Measurements from ENCODE around the gene CACTIN.
"Not testable (repeated sequence)": the region's sequence is repeated elsewhere in the genome, so short reads cannot be mapped to it uniquely, and the experiment has no call there.

The CACTIN gene

DNA sequence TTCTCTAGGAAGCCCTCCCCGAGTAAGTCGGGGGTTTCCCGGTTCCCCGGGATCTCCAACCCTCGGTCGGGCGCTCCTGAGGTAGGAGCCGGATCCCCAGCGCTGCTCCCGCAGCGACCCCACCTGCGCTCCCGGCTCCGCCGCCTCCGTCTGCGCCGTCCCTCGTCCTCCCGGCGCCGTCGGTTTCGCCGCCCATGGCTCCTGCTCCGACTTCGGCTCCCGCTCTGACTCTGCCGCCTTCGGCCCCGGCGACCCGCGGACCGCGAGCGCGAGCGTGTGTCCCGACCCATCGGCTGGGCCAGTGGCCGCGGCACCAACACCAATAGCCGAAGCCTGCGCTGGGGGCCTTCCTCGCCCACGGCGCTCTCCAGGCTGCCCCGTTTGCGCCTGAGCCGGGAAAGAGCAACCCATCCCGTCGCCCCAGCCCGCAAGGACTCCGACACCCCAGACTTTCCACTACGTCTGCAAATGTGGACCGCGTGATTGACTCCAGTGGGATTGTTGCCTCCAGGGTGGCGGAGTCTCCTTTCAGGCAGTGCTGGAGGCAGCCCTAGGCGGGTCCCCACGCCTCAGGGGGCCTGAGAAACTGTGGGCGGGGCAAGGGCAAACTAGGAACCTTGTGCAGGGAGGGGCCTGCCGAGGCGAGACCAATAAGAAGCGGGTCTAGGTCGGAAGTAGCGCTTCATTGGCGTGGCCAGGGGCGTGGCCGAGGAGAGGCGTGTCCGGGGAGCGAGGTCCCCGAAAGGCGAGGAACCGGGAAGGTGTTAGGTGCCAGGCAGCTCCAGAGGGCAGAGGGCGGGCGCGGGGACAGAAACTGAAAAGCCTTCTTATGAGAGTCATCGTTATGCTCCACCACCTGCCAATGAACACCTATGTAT is at the start of gene CACTIN:
Gene CACTIN (minus strand): TSS at position 318 of the 878 bp plus-strand sequence. CDS start 28 bp downstream, at position 290.
- peak; percentile 98 to 99 for DNase-seq

- no peak for DNase-seq
Observed at GRCh38 chr19:3674784-3675543, 48.4 kb upstream of the CACTIN start.

DNA sequence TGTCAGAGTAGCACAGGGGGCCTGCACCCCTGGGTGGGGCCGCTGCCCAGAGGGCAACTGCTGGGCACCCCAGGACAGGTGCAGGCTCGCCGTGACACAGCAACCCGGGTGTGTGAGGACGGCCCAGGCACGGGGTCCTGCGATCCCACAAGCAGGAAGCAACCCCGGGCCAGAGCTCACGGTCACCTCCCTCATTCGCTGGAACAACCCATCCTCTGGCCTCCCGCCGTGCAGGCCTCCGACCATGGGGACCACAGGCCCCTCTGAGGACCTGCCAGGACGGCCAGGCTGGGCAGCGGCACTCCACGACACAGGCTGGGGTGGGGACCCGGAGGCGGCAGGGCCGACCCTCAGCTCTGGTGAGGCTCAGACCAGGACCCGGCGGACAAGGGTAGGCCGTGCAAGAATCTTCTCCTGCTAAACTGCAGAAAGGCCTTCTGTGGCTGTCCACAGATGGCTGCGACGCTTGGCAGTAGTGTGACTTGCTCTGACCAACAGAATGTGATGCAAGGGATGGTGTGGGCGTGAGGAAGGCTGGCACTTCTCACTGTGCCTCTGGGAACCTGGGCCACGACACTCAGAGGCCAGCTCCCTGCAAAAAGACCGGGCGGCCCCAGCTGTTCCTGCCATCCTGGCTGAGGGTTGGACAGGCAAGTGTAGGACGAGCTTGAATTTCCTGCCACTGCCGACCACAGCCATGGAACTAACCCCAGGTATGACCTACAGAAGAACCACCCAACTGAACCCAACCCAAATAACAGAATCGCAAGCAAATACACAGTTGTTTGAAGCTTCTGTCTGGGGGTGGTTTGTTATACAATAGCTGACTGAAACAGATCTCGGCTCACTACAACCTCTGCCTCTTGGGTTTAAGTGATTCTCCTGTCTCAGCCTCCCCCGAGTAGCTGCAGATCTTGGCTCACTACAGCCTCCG is 47.2 kb upstream of the CACTIN start:
- no peak for DNase-seq

DNA sequence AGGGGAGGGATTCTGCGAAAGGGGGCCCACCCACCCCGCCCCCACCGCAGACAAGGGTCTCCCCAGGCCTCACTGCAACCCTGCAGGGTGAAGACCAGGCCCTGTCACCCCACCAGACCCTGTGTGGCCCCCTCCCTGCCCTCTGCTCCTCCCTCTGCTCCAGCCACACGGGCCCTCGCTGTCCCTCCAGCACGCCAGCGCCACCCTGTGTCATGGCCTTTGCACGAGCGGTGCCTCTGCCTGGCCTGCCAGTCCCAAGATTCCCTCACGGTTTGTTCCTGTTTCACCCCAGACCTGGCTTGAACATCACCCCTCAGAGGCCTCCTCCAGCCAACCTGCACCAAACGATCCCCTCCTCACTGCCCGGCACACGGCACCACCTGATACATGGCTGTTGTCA is 46.4 kb upstream of the CACTIN start:
- no peak for DNase-seq

GRCh38 chr19:3672575-3672948 is 46.0 kb upstream of the CACTIN start:
- no peak for DNase-seq

GRCh38 chr19:3671680-3672574 is 45.3 kb upstream of the CACTIN start:
- no peak for DNase-seq

DNA sequence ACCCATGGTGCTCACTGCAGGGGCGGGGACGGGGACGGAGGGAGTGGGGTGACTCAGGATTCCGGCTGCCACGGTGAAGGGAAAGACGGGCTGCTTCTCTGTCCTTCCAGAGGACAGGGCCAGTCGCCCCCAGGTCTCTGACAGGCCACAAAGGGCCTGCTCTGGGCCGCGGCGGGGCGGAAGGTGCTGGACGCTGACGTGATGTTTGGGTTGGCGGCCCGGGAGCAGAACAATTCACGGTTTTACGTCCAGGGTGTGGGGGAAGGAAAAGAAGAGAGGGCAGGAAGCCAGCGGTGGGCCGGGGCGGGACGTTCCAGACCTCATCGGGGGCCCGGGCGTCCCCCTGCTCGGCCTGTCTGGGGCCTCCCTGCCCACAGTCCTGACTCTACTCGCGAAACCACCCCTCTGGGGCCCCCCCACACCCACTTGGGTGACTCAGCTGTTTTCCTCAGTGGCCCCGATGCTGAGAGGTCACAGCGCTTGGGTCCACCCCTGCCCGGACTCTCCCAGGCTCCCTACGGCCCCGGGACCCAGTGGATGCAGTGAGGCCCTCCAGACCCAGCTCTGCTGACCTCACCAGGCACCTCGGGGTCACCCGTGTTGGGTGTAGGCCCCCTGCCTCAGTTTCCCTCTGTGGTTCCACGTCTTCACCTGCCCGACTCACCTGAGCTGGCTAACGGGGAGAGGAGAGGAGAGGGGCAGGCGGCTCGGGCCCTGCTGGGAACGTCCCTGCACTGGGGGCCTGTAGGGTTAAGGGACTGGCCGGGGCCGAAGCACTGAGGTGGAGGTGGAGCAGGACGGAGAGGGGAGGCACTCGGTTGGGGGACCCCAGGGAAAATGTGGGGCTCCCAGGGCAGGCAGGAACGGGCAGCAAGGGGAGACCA is 44.4 kb upstream of the CACTIN start:
- DNase-seq: no peak

GRCh38 chr19:3669947-3670795 is 43.6 kb upstream of the CACTIN start:
- DNase-seq: no peak

DNA sequence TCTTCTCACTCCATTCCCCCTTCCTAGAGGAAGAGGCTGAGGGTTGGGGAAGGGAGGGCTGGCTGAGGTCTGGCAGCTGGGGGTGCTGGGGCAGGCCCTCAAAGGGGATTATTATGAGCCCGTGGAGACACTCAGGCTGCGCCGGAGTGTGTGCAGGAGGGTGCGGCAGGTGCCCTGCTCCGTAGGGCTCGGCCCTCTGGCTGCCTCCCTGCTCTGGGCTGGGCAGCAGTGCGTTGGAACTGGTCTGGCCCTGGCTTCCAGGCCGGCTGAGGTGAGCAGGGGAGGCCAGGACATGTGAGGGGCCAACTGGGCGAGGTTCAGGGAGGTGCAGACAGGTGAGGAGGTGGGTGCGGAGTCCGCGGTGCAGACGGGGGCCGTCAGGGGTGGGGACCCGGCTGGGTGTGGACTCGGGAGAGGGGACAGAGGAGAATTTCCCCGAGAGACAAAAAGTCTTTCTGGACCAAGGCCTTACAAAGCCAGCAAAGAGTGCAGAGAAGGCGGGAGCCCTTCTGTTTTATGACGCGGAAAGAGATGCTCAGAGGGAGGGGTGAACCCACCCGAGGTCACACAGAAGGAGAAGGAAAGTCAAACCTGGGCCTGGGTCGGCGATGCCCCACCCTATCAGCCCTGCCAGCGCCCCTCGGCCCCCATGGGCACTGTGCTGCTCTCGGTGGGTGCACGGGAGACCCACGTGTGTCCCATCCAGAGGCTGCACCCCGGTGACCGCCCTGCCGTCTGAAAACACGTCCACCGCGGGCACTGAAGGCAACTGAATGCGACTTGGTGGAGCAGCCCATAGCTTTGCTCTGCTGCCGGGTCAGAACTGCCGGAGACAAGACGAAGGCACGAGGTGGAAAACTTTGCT is 42.7 kb upstream of the CACTIN start:
- DNase-seq: no peak

DNA sequence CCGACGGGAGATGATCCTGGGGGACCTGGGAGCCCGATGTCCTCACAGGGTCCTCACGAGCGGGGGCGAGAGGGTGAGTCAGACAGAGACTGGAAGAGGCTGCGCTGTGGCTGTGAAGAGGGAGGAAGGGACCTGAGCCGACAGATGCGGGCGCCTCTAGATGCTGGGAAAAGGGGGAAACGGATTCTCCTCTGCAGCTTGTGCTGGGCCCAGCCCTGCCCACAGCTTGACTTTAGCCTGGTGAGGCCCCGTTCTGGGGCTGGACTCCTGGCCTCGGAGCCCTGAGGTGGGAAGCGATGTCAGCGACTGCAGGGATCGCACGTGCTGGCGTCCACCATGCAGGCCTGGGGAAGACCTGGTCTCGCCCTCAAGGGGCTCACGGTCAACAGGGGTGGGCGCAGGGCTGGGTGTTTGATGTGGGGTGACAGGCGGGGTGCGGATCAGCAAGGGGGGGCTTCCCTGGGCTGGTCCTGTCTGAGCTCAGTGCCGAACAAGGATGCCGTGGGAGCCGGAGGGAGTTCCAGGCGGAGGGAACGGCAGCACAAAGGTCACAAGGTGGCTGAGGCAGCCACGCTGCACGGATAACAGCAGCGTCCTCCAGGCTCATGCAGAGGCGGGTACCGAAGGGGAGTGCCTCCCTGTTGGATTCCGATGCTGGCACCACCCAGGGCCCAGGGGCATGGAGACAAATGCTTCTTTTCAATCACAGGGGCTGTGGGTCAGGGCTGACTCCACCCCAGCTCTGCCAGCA is 41.9 kb upstream of the CACTIN start:
- no peak for DNase-seq

- DNase-seq: no peak
Observed at GRCh38 chr19:3667766-3668165, 41.2 kb upstream of the CACTIN start.

DNA sequence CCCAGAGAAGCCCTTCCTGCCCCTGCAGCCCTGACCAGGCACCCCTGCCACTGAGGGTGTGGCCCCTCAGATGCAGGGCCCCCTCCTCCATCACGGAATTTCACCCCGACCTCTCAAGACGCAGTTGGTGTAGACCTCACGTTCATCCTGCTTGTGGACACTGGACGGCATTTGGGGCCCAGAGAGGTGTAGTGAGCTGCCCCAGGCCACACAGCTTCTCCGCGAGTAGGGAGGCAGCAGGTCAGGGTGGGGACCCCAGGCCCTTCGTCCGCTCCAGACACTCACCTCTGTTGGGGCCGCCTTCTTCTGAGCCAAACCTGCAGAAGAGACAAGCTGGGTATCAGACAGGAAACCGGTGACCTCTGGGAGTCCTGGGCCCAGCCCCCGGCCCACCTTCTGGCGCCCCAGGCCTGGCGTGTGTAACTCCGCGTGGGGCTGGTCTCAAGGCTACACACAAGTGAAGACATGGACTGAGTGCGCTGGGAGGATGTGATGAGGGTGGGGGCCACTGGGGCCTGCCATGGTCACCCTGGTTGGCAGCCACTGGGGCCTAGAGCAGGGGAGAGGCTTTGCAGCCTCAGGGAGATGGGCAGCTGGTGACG is 40.5 kb upstream of the CACTIN start:
- no peak for DNase-seq

DNA sequence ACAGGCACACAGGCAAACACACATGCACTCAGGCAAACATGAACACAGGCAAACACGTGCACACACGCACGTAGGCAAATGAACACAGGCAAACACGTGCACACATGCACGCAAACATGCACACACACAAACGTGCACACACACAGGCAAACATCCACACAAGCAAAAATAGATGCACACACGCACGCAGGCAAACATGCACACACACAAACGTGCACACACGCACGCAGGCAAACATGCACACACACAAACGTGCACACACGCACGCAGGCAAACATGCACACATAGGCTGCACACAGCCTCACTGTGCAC is 39.9 kb upstream of the CACTIN start:
- DNase-seq: not testable (repeated sequence)

DNA sequence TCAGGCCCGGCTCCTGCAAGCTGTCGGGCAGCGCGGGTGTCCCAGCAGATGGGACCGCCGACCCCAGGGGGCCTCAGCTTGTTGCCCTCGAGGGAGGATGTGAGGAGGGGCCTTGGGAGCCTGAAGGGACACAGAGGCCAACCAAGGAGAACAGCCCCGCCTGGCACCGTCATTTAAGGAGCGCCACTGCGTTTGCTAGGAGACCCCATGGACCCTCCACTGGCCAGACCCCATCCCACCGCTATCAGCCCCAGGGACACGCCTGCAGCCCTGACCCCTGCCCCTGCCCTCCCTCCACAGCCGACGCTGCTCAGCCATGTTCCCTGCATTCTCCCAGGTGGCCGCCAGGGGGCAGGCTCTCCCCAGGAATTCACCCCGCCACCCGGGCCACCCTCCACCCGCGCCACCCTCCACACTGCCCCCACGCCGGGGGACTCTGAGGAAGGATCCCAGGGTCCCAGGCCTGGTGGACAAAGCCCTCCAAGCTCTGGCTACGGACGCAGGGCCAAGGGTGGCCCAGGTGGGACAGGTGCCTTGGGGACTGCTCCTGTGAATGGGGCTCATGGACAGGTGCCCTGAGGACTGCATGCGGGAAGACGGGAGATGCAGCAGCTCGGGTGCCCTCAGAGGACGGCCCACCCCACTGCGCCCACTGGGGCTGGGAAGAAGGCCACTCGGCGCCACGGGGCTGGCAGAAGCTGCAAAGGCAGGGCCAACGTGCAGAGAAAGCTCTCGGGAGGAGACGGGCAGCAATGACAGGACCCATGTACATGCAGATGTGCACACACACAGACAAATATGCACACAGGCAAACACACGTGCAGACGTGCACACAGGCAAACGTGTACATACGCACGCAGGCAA is 39.3 kb upstream of the CACTIN start:
- peak; percentile 71 to 79 for DNase-seq

DNA sequence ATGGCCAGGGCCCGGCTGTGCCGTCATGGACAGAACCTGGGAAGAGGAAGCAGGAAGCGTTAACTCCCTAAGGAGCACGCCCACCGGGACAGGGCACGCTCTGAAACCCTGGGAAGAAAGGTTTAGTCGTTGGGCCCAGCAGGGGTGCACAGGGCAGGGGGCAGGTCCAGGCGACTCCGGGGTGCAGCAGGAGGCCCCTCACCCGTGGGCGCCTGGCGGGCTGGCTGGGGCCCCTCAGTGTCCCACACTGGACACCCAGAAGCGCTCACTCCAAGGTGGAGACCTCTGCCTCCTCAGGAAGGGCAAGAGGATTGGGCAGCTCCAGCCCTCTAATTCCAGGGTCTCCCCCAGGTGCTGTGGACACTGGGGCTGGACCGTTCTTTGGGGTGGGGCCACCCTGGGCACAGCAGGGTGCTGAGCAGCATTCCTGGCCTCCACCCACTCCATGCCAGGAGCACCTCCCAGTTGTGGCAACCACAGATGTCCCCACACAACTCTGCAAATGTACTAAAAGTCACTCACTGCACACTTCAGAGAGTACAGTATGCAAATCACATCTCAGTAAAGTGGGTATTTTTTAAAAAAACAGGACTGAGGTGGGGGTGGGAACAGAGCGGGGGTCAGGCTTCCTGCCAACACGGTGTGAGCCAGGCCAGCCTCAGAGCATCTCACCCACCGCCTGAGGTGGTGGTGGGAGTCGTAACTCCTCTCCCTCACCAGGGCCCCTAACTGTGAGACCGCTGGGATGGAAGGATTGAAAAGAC is 38.5 kb upstream of the CACTIN start:
- no peak for DNase-seq

DNA sequence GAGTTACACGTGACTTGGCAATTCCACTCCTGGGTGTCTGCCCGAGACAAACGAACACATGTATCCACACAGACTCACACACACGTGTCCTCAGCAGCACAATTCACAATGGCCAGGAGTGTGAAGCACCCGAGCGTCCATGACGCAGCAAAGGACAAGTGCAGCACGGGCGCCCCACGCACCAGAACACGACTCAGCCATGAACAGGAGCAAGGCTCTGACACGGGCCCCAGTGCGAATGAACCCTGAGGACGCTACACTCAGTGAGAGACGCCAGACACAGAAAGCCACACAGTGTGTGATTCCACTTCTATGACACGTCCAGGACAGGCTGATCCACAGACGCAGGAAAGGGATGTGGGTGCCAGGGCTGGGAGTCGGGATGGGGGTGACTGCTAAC is 37.2 kb upstream of the CACTIN start:
- DNase-seq: no peak
